ENCODE data around the gene PHF21B.

GRCh38 chr22:44862281-44862680, 147.5 kb downstream of the PHF21B start:
- TF ChIP-seq CTCF (IDR thresholded peaks at IDR 0.05) = no peak
- no peak for TF ChIP-seq POLR2A (IDR thresholded peaks at IDR 0.05)
